ENCODE data around the gene ALX3.

DNA sequence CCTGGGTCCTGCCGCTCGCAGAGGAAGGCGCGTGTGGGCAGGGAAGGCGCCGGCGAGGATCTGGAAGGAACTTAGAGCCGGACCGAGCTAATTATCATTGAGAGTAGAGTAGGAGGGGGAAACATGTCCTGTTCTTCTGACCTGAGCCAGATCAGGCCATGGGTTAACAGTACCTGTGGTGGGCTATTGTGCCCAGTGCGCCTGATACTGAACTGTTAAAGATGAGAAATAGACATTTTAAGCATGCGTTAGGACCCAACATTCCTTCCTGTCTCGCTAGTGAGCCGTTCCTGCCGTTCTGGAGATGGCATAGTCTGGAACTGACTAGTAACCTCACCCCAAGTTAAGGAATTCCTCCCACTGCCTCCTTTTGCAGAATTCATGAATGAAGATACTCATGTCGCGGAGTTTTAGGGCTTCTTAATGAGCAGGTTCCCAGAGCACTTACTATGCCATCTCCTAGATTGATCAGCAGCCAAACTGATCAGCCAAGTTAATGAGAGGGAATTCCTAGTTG is 35.2 kb downstream of the ALX3 start:
- TF ChIP-seq SRF (IDR thresholded peaks at IDR 0.05; ENCODE audit: low read depth in 2 of 2, low read length in 2 of 2) (no peak), FOXM1 (IDR thresholded peaks at IDR 0.05; ENCODE audit: low read depth, low read length) (no peak), RAD21 (IDR thresholded peaks at IDR 0.05; ENCODE audit: insufficient read depth, low read depth, low read length) (no peak), NFIC (IDR thresholded peaks at IDR 0.05; ENCODE audit: low read depth, low read length) (no peak), EGR1 (IDR thresholded peaks at IDR 0.05; ENCODE audit: borderline replicate concordance in 1 of 2, low read depth in 2 of 2, low read length in 2 of 2) (no peak), NR2F1 (conservative IDR thresholded peaks at IDR 0.05) (no peak), NBN (IDR thresholded peaks at IDR 0.05) (no peak), SREBF2 (IDR thresholded peaks at IDR 0.05; ENCODE audit: low read length) (no peak), SPI1 (IDR thresholded peaks at IDR 0.05; ENCODE audit: borderline replicate concordance, insufficient read depth, low read depth, low read length) (no peak), YY1 (IDR thresholded peaks at IDR 0.05; ENCODE audit: low read depth, low read length) (no peak)
- TF ChIP-seq, protein P1, sequence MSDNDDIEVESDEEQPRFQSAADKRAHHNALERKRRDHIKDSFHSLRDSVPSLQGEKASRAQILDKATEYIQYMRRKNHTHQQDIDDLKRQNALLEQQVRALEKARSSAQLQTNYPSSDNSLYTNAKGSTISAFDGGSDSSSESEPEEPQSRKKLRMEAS (IDR thresholded peaks at IDR 0.05; ENCODE audit: low read depth, low read length), result no peak
- TF ChIP-seq, protein P2, sequence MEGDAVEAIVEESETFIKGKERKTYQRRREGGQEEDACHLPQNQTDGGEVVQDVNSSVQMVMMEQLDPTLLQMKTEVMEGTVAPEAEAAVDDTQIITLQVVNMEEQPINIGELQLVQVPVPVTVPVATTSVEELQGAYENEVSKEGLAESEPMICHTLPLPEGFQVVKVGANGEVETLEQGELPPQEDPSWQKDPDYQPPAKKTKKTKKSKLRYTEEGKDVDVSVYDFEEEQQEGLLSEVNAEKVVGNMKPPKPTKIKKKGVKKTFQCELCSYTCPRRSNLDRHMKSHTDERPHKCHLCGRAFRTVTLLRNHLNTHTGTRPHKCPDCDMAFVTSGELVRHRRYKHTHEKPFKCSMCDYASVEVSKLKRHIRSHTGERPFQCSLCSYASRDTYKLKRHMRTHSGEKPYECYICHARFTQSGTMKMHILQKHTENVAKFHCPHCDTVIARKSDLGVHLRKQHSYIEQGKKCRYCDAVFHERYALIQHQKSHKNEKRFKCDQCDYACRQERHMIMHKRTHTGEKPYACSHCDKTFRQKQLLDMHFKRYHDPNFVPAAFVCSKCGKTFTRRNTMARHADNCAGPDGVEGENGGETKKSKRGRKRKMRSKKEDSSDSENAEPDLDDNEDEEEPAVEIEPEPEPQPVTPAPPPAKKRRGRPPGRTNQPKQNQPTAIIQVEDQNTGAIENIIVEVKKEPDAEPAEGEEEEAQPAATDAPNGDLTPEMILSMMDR (IDR thresholded peaks at IDR 0.05 in 2 of 3, conservative IDR thresholded peaks at IDR 0.05 in 1 of 3; ENCODE audit: control insufficient read depth in 2 of 3, extremely low read depth in 1 of 3, insufficient read depth in 1 of 3, low read depth in 3 of 3, low read length in 3 of 3), result no peak
- TF ChIP-seq, protein P3, sequence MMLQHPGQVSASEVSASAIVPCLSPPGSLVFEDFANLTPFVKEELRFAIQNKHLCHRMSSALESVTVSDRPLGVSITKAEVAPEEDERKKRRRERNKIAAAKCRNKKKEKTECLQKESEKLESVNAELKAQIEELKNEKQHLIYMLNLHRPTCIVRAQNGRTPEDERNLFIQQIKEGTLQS (IDR thresholded peaks at IDR 0.05; ENCODE audit: borderline replicate concordance, extremely low read depth, low read depth, low read length), result no peak

Measured in GM12878 (cell line).